ENCODE measurements around the gene KCNJ10.

The KCNJ10 gene

DNA sequence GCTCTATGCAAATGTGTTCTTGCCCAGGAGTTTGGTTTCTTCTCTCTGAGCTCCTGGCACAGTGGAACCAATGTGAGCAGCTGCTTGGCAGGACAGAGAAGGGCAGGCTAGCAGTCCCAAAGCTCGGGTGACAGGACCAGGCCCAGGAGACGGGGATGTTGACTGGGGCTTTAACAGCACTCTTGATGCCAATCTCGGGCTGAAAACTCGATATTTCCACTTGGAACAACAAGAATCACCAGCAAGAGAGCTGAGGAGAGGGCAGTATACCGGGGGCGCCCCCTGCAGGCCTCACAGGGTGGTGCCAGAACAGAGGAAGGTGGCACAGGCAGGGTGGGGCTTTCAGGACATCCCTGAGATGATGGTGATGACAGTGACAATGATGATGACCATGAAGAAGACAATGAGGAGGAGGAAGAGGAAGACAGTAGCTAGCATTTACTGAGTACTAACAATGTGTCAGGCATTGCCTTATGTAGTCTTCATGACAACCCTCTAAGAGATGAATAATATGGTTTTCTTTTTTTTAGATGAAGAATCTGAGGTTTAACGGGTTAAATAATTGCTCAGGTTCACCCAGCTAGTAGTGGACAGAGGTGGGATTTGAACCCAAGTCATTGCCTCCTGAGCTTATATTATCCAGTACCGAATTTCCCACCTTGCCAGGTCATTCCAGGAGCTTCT lies 8.7 kb upstream of the KCNJ10 start:
- peak; percentile 23 for DNase-seq (ENCODE audit: low read depth)

DNA sequence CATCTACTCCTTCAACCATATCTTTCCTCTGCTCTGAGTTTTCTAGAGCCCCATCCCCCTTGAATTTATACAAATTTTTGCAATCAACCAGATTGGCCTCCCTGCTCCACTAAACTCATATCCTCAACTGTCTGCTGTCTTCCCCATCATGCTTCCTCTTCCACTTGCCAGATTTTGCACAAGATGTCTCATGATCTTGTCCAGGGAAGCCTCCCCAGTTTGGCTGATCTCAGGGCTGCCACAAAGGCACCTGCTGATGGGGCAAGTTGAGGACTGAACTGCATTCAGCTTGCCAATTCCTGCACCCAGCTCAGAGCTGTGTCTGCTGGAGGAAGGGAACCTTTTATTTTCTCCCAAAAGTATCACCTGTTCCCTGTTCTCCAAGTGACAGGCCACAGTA lies 7.5 kb upstream of the KCNJ10 start:
- no peak for DNase-seq (ENCODE audit: low read depth)
- TF ChIP-seq, protein P1, sequence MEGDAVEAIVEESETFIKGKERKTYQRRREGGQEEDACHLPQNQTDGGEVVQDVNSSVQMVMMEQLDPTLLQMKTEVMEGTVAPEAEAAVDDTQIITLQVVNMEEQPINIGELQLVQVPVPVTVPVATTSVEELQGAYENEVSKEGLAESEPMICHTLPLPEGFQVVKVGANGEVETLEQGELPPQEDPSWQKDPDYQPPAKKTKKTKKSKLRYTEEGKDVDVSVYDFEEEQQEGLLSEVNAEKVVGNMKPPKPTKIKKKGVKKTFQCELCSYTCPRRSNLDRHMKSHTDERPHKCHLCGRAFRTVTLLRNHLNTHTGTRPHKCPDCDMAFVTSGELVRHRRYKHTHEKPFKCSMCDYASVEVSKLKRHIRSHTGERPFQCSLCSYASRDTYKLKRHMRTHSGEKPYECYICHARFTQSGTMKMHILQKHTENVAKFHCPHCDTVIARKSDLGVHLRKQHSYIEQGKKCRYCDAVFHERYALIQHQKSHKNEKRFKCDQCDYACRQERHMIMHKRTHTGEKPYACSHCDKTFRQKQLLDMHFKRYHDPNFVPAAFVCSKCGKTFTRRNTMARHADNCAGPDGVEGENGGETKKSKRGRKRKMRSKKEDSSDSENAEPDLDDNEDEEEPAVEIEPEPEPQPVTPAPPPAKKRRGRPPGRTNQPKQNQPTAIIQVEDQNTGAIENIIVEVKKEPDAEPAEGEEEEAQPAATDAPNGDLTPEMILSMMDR (conservative IDR thresholded peaks at IDR 0.05; ENCODE audit: control insufficient read depth, insufficient read depth, low read depth, low read length) = no peak
- H3K4me3 ChIP-seq (ENCODE audit: control insufficient read depth, low read depth, low read length) = no peak overlapping the region

More for the DNA sequence above, 8.7 kb upstream of the KCNJ10 start:
- H3K4me3 ChIP-seq (ENCODE audit: control insufficient read depth, low read depth, low read length) = no peak overlapping the region
- TF ChIP-seq, protein P1 (conservative IDR thresholded peaks at IDR 0.05; ENCODE audit: control insufficient read depth, insufficient read depth, low read depth, low read length) = peak; percentile 88

DNA sequence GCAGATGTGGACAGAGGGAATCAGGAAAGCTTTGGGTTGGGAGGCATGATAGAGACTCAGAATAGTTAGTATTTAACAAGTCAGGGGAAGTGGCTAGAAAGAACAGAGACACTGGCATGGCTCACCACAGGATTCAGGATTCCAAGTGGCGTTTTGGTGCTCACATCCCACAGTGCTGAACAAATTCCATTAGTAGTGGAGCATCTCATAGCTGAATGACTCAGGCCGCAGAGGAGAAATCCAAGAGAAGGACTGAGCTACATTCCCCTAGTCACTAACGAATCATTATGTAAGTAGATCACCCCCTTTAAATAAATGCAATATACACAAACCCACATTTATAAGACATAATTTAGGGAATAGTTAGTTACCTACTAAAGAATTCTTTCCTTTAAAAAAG lies 6.3 kb upstream of the KCNJ10 start:
- TF ChIP-seq, protein P1 (conservative IDR thresholded peaks at IDR 0.05; ENCODE audit: control insufficient read depth, insufficient read depth, low read depth, low read length) = no peak
- H3K4me3 ChIP-seq (ENCODE audit: control insufficient read depth, low read depth, low read length) = no peak overlapping the region
- no peak for DNase-seq (ENCODE audit: low read depth)

DNA sequence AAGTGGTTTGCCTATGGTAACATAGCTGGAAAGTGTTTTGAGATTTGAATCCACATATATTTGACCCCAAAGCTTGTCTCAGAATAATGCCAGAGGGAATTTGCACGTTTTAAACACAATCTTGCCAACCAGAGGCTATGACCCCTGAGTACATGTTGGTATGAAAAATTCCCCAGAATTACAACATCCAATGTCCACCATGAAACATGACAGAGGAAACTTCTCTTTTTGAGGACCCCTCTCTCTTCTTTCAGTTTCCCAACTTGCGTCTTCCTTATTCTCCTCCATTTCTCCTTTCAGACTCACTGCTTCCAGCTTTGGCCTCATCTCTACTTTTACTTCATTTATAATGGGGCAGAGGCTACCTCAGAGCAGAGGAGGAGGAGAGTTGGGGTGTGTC lies 5.9 kb upstream of the KCNJ10 start:
- H3K4me3 ChIP-seq (ENCODE audit: control insufficient read depth, low read depth, low read length) = no peak overlapping the region
- TF ChIP-seq, protein P1 (conservative IDR thresholded peaks at IDR 0.05; ENCODE audit: control insufficient read depth, insufficient read depth, low read depth, low read length) = no peak
- DNase-seq (ENCODE audit: low read depth) = no peak

DNA sequence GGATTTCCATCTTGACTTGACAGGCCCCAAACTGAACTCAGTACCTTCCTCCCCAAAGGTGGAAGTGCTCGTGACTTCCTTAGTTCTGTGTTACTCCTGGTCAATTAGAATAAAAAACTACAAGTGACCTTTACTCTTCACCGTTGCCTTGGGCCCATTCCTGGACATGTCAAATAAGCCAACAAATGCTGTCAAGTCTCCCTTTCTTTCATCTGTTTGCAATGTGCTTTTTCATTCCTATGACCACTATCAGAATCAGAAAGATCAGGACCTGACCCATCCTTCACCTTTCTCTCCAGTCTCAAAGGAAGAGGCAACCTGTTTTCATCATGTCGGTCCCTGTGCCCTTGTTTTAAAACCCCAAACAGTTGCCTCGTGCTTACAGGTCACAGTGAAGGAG lies 4.9 kb upstream of the KCNJ10 start:
- no peak for DNase-seq (ENCODE audit: low read depth)
- no peak overlapping the region for H3K4me3 ChIP-seq (ENCODE audit: control insufficient read depth, low read depth, low read length)
- TF ChIP-seq, protein P1 (conservative IDR thresholded peaks at IDR 0.05; ENCODE audit: control insufficient read depth, insufficient read depth, low read depth, low read length) = no peak

DNA sequence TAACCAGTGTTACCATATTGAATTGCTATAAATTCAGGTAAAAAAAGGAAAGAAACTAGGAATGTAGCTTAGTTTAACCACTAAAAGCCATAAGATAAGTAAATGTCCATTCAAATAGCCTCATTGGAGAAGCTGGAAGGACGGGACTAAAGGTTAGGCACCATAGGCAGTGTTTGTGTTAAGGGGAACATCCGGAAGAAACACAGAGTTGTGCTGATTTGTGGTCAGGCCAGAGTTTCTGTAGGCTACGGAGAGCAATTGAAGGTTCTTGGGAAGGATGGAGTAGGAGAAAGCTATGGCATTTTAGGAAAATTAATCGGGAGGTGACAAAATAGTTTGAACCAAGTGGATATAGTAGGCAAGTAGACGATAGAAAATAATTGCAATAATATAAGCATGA lies 1.3 kb upstream of the KCNJ10 start:
- no peak overlapping the region for H3K4me3 ChIP-seq (ENCODE audit: control insufficient read depth, low read depth, low read length)
- TF ChIP-seq, protein P1 (conservative IDR thresholded peaks at IDR 0.05; ENCODE audit: control insufficient read depth, insufficient read depth, low read depth, low read length) = no peak
- DNase-seq (ENCODE audit: low read depth) = no peak

Data from fibroblast of mammary gland (primary cell).